HepG2 (cell line): ENCODE measurements around the gene STAT5A. TPM values are rescaled to one million over a fixed set of nuclear protein-coding genes. Genes with fewer than 3 reads are reported as not detected.

Source experiments
- AGO1 ChIP-seq: fragments of 200-400 bp; formaldehyde crosslinking; IDR thresholded peaks from 2 replicates; pipeline ENCODE4 v1.6.1; 2017; ENCODE audit warnings: mild to moderate bottlenecking, low read depth, low read length, moderate library complexity; ENCODE audit not compliant: poor library complexity, severe bottlenecking
- BHLHE40 ChIP-seq: IDR thresholded peaks from 2 replicates; pipeline ENCODE4 v1.6.1; 2011; ENCODE audit warnings: low read length, improper control_type of control experiment
- ELF3 ChIP-seq: IDR thresholded peaks from 2 replicates; pipeline ENCODE4 v1.6.1; 2016; ENCODE audit warnings: missing genetic modification reagents, missing compliant biosample characterization
- FOSL2 ChIP-seq: sonication (generic); formaldehyde crosslinking; IDR thresholded peaks from 2 replicates; pipeline ENCODE4 v1.4.0; 2020; ENCODE audit warnings: missing genetic modification reagents
- KDM1A ChIP-seq: IDR thresholded peaks from 2 replicates; pipeline ENCODE4 v1.6.1; 2016; ENCODE audit warnings: missing compliant biosample characterization
- MAFF ChIP-seq: IDR thresholded peaks from 2 replicates; pipeline ENCODE4 v1.6.1; 2011; ENCODE audit warnings: low read depth, low read length, improper control_type of control experiment
- NFIB ChIP-seq: sonication (generic); formaldehyde crosslinking; IDR thresholded peaks from 2 replicates; pipeline ENCODE4 v1.9.0; 2021; ENCODE audit warnings: missing genetic modification reagents, mild to moderate bottlenecking, borderline replicate concordance
- NR2F6 ChIP-seq, 2 experiments: IDR thresholded peaks; 2 replicates each; pipeline ENCODE4 v1.6.1; 2016; ENCODE audit warnings: antibody characterized with exemption in 1 of 2, mild to moderate bottlenecking in 1 of 2
- POLR2A ChIP-seq, 2 experiments: IDR thresholded peaks; 2 replicates each; pipeline ENCODE4 v1.6.1; 2011; ENCODE audit warnings: low read depth in 2 of 2, low read length in 2 of 2, mild to moderate bottlenecking in 1 of 2, moderate library complexity in 1 of 2; ENCODE audit not compliant: insufficient read depth in 1 of 2
- ZMAT3 ChIP-seq: sonication (generic); formaldehyde crosslinking; conservative IDR thresholded peaks from 2 replicates; pipeline ENCODE4 v1.7.0; 2021; ENCODE audit warnings: missing genetic modification reagents
- ZNF20 ChIP-seq: sonication (generic); formaldehyde crosslinking; IDR thresholded peaks from 2 replicates; pipeline ENCODE4 v1.4.0; 2020; ENCODE audit warnings: mild to moderate bottlenecking, moderate library complexity, missing genetic modification reagents
- ZNF558 ChIP-seq: sonication (generic); formaldehyde crosslinking; IDR thresholded peaks from 2 replicates; pipeline ENCODE4 v1.9.0; 2022; ENCODE audit warnings: mild to moderate bottlenecking, missing genetic modification reagents, borderline replicate concordance
- polyA plus RNA-seq, 8 experiments: library from polyadenylated mRNA; depleted of rRNA in 3 of 8; stranded (reverse) in 7 of 8; unstranded in 1 of 8; fragments of >200 nt; fragmentation: Illumina TruSeq in 4 of 8; extraction: Trizol in 4 of 8; gene quantifications; 2 replicates each; pipeline versions ENCODE4 v1.2.1 to v1.2.3, GENCODE V29; 2011 to 2016; ENCODE audit warnings: low read depth in 4 of 8, missing spikeins in 1 of 8, mixed read lengths in 1 of 8; ENCODE audit not compliant: insufficient read depth in 1 of 8
- total RNA-seq, 5 experiments: library from RNA; depleted of rRNA; stranded (reverse); fragments of >200 nt; fragmentation: Illumina TruSeq; extraction: Trizol; gene quantifications; 2 replicates each; pipeline ENCODE4 v1.2.3, GENCODE V29; 2016; ENCODE audit warnings: low read depth in 1 of 5
- TF ChIP-seq, protein P1 (sequence below), 2 experiments: IDR thresholded peaks; 2 replicates each; pipeline ENCODE4 v1.6.1; 2011 to 2012; ENCODE audit warnings: low read length in 2 of 2, borderline replicate concordance in 1 of 2, low read depth in 1 of 2, mild to moderate bottlenecking in 1 of 2, moderate library complexity in 1 of 2
- TF ChIP-seq, protein P2 (sequence below): sonication (generic); formaldehyde crosslinking; IDR thresholded peaks from 2 replicates; pipeline ENCODE4 v1.5.0; 2020; ENCODE audit warnings: mild to moderate bottlenecking, missing genetic modification reagents, borderline replicate concordance
- TF ChIP-seq, protein P3 (sequence below): sonication (generic); formaldehyde crosslinking; IDR thresholded peaks from 2 replicates; pipeline ENCODE4 v1.4.0; 2020; ENCODE audit warnings: mild to moderate bottlenecking, missing genetic modification reagents
- TF ChIP-seq, protein P4 (sequence below): sonication (generic); formaldehyde crosslinking; IDR thresholded peaks from 2 replicates; pipeline ENCODE4 v1.4.0; 2020; ENCODE audit warnings: missing genetic modification reagents
- TF ChIP-seq, protein P5 (sequence below): sonication (generic); formaldehyde crosslinking; IDR thresholded peaks from 2 replicates; pipeline ENCODE4 v1.4.0; 2020; ENCODE audit warnings: missing genetic modification reagents
- TF ChIP-seq, protein P6 (sequence below): IDR thresholded peaks from 2 replicates; pipeline ENCODE4 v1.6.1; 2016; ENCODE audit warnings: mild to moderate bottlenecking

STAT5A gene
- total and polyA plus RNA-seq, 2 of the 13 experiments (the other 11 are each of a cell fraction or from before 2014, with no cell fraction given): 1.4 to 4.1 TPM

DNA sequence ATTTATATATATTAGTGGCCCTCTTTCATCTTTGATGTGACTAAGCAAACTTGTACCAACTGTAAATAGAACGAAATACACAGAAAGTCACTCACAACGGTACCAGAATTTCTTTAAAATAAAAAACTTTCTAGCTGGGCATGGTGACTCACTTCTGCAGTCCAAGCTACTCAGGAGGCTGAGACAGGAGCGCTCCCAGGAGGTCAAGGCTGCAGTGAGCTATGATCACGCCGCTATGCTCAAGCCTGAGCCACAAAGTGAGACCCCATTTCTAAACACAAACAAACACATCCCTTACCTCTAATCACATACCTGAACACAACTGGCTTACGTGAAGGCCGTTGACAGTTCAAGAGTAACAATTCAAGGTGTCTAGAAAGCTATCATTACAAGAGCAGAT lies 41.8 kb upstream of the STAT5A start (continued):
- TF ChIP-seq, protein P1, sequence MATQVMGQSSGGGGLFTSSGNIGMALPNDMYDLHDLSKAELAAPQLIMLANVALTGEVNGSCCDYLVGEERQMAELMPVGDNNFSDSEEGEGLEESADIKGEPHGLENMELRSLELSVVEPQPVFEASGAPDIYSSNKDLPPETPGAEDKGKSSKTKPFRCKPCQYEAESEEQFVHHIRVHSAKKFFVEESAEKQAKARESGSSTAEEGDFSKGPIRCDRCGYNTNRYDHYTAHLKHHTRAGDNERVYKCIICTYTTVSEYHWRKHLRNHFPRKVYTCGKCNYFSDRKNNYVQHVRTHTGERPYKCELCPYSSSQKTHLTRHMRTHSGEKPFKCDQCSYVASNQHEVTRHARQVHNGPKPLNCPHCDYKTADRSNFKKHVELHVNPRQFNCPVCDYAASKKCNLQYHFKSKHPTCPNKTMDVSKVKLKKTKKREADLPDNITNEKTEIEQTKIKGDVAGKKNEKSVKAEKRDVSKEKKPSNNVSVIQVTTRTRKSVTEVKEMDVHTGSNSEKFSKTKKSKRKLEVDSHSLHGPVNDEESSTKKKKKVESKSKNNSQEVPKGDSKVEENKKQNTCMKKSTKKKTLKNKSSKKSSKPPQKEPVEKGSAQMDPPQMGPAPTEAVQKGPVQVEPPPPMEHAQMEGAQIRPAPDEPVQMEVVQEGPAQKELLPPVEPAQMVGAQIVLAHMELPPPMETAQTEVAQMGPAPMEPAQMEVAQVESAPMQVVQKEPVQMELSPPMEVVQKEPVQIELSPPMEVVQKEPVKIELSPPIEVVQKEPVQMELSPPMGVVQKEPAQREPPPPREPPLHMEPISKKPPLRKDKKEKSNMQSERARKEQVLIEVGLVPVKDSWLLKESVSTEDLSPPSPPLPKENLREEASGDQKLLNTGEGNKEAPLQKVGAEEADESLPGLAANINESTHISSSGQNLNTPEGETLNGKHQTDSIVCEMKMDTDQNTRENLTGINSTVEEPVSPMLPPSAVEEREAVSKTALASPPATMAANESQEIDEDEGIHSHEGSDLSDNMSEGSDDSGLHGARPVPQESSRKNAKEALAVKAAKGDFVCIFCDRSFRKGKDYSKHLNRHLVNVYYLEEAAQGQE (IDR thresholded peaks at IDR 0.05; ENCODE audit: borderline replicate concordance in 1 of 2, low read depth in 1 of 2, low read length in 2 of 2): no peak
- TF ChIP-seq MAFF (no peak), ELF3 (CRISPR knock-in tag) (no peak), AGO1 (no peak), BHLHE40 (0 out of 2 replicates have a peak, but pooled peaks have one; percentile 11), ZMAT3 (CRISPR knock-in tag) (no peak), FOSL2 (peak; percentile 93), NR2F6 (IDR thresholded peaks at IDR 0.05) (peak; percentile 72), NR2F6 (CRISPR knock-in tag; IDR thresholded peaks at IDR 0.05) (peak; percentile 84), ZNF558 (no peak), ZNF20 (CRISPR knock-in tag) (no peak), KDM1A (CRISPR knock-in tag) (no peak), POLR2A (IDR thresholded peaks at IDR 0.05; ENCODE audit: insufficient read depth in 1 of 2, low read depth in 2 of 2, low read length in 2 of 2) (no peak), NFIB (CRISPR knock-in tag) (no peak)
- TF ChIP-seq, protein P2, sequence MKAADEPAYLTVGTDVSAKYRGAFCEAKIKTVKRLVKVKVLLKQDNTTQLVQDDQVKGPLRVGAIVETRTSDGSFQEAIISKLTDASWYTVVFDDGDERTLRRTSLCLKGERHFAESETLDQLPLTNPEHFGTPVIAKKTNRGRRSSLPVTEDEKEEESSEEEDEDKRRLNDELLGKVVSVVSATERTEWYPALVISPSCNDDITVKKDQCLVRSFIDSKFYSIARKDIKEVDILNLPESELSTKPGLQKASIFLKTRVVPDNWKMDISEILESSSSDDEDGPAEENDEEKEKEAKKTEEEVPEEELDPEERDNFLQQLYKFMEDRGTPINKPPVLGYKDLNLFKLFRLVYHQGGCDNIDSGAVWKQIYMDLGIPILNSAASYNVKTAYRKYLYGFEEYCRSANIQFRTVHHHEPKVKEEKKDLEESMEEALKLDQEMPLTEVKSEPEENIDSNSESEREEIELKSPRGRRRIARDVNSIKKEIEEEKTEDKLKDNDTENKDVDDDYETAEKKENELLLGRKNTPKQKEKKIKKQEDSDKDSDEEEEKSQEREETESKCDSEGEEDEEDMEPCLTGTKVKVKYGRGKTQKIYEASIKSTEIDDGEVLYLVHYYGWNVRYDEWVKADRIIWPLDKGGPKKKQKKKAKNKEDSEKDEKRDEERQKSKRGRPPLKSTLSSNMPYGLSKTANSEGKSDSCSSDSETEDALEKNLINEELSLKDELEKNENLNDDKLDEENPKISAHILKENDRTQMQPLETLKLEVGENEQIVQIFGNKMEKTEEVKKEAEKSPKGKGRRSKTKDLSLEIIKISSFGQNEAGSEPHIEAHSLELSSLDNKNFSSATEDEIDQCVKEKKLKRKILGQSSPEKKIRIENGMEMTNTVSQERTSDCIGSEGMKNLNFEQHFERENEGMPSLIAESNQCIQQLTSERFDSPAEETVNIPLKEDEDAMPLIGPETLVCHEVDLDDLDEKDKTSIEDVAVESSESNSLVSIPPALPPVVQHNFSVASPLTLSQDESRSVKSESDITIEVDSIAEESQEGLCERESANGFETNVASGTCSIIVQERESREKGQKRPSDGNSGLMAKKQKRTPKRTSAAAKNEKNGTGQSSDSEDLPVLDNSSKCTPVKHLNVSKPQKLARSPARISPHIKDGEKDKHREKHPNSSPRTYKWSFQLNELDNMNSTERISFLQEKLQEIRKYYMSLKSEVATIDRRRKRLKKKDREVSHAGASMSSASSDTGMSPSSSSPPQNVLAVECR (CRISPR knock-in tag): peak; percentile 16; the same call in 1 of the 2 replicates
- TF ChIP-seq, protein P3, sequence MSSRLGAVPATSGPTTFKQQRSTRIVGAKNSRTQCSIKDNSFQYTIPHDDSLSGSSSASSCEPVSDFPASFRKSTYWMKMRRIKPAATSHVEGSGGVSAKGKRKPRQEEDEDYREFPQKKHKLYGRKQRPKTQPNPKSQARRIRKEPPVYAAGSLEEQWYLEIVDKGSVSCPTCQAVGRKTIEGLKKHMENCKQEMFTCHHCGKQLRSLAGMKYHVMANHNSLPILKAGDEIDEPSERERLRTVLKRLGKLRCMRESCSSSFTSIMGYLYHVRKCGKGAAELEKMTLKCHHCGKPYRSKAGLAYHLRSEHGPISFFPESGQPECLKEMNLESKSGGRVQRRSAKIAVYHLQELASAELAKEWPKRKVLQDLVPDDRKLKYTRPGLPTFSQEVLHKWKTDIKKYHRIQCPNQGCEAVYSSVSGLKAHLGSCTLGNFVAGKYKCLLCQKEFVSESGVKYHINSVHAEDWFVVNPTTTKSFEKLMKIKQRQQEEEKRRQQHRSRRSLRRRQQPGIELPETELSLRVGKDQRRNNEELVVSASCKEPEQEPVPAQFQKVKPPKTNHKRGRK: no peak
- TF ChIP-seq, protein P4, sequence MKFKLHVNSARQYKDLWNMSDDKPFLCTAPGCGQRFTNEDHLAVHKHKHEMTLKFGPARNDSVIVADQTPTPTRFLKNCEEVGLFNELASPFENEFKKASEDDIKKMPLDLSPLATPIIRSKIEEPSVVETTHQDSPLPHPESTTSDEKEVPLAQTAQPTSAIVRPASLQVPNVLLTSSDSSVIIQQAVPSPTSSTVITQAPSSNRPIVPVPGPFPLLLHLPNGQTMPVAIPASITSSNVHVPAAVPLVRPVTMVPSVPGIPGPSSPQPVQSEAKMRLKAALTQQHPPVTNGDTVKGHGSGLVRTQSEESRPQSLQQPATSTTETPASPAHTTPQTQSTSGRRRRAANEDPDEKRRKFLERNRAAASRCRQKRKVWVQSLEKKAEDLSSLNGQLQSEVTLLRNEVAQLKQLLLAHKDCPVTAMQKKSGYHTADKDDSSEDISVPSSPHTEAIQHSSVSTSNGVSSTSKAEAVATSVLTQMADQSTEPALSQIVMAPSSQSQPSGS (CRISPR knock-in tag): no peak
- TF ChIP-seq, protein P5, sequence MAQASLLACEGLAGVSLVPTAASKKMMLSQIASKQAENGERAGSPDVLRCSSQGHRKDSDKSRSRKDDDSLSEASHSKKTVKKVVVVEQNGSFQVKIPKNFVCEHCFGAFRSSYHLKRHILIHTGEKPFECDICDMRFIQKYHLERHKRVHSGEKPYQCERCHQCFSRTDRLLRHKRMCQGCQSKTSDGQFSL (CRISPR knock-in tag): no peak
- TF ChIP-seq, protein P6, sequence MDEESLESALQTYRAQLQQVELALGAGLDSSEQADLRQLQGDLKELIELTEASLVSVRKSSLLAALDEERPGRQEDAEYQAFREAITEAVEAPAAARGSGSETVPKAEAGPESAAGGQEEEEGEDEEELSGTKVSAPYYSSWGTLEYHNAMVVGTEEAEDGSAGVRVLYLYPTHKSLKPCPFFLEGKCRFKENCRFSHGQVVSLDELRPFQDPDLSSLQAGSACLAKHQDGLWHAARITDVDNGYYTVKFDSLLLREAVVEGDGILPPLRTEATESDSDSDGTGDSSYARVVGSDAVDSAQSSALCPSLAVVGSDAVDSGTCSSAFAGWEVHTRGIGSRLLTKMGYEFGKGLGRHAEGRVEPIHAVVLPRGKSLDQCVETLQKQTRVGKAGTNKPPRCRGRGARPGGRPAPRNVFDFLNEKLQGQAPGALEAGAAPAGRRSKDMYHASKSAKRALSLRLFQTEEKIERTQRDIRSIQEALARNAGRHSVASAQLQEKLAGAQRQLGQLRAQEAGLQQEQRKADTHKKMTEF (CRISPR knock-in tag): peak; percentile 33; the same call in 1 of the 2 replicates
